Panc1 (cell line): ENCODE data around the gene SLC34A1.

Experiments
- POLR2AphosphoS5 ChIP-seq: IDR thresholded peaks from 2 replicates; pipeline ENCODE4 v1.6.1; 2012; ENCODE audit warnings: mild to moderate bottlenecking, low read depth, low read length, moderate library complexity
- TF ChIP-seq, protein P1 (sequence below): fragments of 450-650 bp; IDR thresholded peaks from 2 replicates; pipeline ENCODE4 v1.5.1; 2017; ENCODE audit warnings: mild to moderate bottlenecking

DNA sequence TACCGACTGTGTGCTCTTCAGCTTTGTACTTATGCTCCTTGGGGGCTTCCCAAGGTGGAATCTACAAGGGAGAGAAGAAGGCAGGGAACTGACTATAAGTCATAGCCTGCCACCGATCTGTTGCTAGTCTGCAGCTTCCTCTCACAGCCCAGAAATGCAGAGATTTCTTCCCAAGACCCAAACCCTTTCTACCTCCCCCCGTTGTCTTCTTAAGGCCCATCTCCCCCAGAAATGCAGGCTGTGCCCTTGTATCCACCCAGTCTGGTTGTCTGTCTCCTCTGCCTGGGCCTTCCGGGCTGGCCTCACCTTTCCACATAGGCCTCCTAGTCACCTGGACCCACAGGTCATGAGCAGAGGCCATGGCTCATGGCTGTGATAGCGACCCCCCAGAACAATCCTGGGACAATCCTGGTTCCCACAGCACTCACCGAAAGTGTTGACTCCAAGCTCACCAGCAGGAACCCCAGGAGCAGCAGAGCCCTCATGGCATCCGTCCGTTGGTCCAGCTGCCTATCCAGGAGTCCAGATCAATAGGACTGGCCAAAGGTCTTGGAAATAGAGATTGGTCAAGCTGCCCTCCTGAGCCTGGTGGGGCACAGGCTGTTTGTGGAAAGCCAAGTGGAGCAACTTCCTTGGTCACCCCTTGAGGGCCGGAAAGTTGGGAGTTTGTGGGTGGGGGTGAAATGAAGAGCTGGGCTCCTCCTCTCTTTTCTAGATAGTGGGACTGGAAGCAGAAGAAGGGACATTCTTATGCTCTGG, 25.0 kb downstream of the SLC34A1 start, which contains the start of gene F12:
- TF ChIP-seq, protein P1, sequence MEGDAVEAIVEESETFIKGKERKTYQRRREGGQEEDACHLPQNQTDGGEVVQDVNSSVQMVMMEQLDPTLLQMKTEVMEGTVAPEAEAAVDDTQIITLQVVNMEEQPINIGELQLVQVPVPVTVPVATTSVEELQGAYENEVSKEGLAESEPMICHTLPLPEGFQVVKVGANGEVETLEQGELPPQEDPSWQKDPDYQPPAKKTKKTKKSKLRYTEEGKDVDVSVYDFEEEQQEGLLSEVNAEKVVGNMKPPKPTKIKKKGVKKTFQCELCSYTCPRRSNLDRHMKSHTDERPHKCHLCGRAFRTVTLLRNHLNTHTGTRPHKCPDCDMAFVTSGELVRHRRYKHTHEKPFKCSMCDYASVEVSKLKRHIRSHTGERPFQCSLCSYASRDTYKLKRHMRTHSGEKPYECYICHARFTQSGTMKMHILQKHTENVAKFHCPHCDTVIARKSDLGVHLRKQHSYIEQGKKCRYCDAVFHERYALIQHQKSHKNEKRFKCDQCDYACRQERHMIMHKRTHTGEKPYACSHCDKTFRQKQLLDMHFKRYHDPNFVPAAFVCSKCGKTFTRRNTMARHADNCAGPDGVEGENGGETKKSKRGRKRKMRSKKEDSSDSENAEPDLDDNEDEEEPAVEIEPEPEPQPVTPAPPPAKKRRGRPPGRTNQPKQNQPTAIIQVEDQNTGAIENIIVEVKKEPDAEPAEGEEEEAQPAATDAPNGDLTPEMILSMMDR = no peak
- no peak for TF ChIP-seq POLR2AphosphoS5
